ENCODE measurements around the gene LTC4S. TPM values are rescaled to one million over a fixed set of nuclear protein-coding genes. Genes with fewer than 3 reads are reported as not detected.

Gene LTC4S
- total RNA-seq, 1 donor = 3.3 TPM

- DNase-seq (ENCODE audit: low read depth) = no peak
- TF ChIP-seq, protein P1, sequence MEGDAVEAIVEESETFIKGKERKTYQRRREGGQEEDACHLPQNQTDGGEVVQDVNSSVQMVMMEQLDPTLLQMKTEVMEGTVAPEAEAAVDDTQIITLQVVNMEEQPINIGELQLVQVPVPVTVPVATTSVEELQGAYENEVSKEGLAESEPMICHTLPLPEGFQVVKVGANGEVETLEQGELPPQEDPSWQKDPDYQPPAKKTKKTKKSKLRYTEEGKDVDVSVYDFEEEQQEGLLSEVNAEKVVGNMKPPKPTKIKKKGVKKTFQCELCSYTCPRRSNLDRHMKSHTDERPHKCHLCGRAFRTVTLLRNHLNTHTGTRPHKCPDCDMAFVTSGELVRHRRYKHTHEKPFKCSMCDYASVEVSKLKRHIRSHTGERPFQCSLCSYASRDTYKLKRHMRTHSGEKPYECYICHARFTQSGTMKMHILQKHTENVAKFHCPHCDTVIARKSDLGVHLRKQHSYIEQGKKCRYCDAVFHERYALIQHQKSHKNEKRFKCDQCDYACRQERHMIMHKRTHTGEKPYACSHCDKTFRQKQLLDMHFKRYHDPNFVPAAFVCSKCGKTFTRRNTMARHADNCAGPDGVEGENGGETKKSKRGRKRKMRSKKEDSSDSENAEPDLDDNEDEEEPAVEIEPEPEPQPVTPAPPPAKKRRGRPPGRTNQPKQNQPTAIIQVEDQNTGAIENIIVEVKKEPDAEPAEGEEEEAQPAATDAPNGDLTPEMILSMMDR (IDR thresholded peaks at IDR 0.05; ENCODE audit: insufficient read depth, low read length) = no peak
- H3K4me3 ChIP-seq (ENCODE audit: low read depth, low read length) = no peak overlapping the region
Observed at GRCh38 chr5:179802950-179803562, 9.3 kb downstream of the LTC4S start.

DNA sequence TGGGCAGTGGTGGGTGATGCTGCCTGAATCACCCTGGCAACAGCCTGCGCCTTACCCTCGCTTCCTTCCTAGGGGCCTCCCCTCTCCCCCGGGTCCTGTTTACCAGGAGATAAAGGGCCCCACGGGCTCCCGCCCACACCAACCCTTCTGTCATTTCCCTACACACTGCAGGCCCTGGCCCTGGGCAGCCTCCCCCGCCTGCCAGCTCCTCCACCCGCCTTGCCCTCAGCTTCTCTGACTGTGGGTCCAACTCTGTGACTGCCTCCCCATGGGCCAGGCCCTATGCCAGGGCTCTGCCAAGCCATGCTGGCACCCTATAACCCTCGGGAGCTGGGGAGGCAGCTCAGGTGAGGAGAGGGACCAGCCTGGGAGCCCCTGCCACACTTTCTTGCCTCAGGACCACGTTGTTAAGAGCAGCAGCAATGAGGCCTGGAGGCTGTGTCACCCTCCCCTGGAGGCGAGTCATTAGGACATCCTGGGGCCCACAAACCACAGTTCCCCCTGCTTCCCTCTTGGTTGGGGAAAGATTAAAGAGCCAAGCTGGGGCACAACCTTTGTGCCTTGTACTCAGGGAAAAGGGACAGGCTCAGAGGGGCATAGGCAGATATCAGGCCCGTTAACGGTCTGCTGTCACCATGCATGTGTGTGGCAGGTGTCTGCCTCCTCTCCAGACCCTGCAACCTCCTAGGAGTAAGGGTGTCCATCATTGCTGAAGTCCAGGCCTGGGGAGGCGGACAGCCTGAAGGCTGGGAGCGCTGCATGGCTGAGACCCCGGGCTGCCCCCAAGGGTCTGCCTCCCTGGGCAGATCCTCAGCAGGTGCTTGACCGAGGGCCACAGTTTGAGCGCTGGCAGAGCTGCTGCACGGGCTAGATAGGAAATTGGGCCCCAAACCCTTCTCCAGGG lies 10.1 kb downstream of the LTC4S start:
- no peak for DNase-seq (ENCODE audit: low read depth)
- peak overlapping the region; percentile 82 for H3K4me3 ChIP-seq (ENCODE audit: low read depth, low read length)
- TF ChIP-seq, protein P1 (IDR thresholded peaks at IDR 0.05; ENCODE audit: insufficient read depth, low read length) = no peak

DNA sequence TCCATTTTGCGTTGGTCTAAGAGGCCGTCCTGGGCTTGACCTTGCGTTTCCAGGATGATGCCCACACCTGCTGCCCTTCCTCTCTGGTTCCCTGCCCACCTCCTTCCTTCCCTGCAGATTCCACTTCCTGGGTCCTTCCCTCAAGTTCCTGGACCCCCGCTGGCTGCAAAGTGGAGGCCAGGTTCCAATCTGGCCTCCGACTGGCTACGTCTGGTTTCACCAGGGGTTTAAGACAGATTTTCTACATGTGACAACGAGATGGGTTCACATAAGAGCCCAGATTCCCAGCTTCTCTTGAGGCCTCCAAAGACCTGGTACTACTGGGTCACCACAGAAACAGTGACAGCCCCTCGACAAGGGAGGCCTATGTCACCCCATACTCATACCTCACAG lies 10.8 kb downstream of the LTC4S start:
- no peak for DNase-seq (ENCODE audit: low read depth)
- TF ChIP-seq, protein P1 (IDR thresholded peaks at IDR 0.05; ENCODE audit: insufficient read depth, low read length) = no peak
- H3K4me3 ChIP-seq (ENCODE audit: low read depth, low read length) = peak overlapping the region; percentile 82

- no peak for DNase-seq (ENCODE audit: low read depth)
- H3K4me3 ChIP-seq (ENCODE audit: low read depth, low read length) = peak overlapping the region; percentile 82
- TF ChIP-seq, protein P1 (IDR thresholded peaks at IDR 0.05; ENCODE audit: insufficient read depth, low read length) = no peak
Observed at GRCh38 chr5:179805070-179805528, 11.3 kb downstream of the LTC4S start.

DNA sequence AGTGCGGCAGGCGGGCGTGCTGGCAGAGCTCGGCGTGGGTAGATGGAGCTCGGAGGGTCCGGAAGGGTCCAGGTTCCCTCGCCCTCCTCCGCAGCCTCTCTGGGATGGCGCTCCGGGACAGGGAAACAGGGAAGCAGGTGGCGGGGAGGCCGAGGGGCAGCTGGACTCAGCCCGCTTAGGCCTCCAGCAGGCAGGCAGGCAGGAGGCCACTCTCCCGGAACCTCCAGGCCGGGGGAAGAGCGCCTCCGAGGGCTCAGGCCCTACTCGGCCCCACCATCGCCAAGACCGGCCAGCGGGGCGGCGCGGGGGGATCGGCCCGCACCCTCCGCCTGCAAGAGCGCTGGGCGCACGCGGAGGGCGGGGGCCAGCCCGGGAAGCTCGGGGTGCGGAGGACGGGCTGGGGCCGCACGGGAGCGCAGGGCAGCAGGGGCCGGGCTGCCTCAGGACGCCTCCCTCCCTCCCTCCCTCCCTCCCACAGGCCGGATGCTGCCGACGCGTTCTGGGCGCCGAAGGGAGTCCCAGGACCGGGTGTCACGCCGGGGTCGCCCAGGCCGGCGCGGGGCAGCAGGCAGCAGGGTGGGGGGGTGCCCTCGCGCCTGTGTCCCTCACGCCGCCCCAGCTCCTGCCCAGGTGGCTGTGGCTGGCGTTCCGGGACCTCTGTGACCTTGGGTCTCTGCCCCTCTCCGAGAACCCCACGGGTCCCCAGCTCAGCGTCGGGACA lies 11.9 kb downstream of the LTC4S start:
- TF ChIP-seq, protein P1 (IDR thresholded peaks at IDR 0.05; ENCODE audit: insufficient read depth, low read length) = no peak
- no peak for DNase-seq (ENCODE audit: low read depth)
- H3K4me3 ChIP-seq (ENCODE audit: low read depth, low read length) = peak overlapping the region; percentile 82

DNA sequence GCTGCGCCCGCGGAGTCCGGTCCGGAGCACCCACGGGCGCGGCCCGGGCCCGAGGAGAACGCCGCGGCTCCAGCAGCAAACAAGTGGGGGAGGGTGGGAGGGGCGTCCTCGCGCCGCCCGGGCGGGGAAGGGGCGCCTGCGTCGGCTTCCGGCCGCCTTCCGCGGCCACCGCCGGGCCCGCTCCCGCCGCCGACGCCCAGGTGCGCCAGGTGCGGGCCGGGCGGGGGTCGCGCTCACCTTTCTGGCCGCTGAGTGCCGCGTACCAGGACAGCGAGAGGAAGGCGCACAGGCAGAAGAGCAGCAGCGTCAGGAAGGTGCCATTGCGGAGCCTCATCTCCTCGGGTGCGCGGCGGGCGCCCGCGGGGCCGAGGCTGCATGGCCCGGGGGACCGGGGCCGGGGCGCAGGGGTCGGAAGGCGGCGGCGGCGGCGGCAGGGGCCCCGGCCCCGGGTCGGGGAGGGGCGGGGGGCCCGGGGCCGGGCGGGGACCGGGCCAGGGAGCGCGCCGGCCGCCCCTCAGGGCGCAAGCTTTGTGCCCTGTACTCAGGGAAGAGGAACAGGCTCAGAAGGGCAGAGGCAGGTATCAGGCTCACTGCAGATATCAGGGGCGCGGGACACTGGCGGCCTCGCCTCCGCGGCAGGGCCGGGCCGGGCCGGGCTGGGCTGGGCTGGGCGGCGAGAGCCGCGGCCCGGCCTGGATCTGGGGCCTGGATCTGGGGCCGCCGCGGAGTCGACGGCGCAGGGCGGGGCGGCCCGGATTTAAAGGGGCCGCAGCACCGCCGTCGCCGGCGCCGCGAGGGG lies 12.7 kb downstream of the LTC4S start, which contains the start of gene MGAT4B:
Gene MGAT4B (minus strand): TSS at position 617 of the 799 bp plus-strand sequence. CDS start 283 bp downstream, at position 334.
- TF ChIP-seq, protein P1 (IDR thresholded peaks at IDR 0.05; ENCODE audit: insufficient read depth, low read length) = no peak
- H3K4me3 ChIP-seq (ENCODE audit: low read depth, low read length) = peak within 1 kb of the TSS; percentile 82
- peak; percentile 61 for DNase-seq (ENCODE audit: low read depth)

All from fibroblast of the aortic adventitia (primary cell).